Activated CD8-positive, alpha-beta T cell treated with anti-CD3 and anti-CD28 coated beads for 36 hours (primary cell): ENCODE measurements around the gene ACKR2. TPM values are rescaled to one million over a fixed set of nuclear protein-coding genes. Genes with fewer than 3 reads are reported as not detected.
A peak's percentile ranks its signal among the peaks of the same experiment; 100 is the strongest.

Experiments used
- ATAC-seq: fragments of 200-7000 bp; cut with Tn5 transposase; one replicate; pipeline ENCODE4 v1.10.0; 2021; ENCODE audit warnings: mild to moderate bottlenecking, moderate library complexity
- CTCF ChIA-PET: fragments of 350-600 bp; sonication (Branson Sonifier 250); formaldehyde crosslinking; loops from one replicate; lab custom pipeline; 2021; ENCODE audit warnings: antibody characterized with exemption; lab: Charles Lee
- POLR2A ChIA-PET: fragments of 350-600 bp; sonication (Branson Sonifier 250); formaldehyde crosslinking; loops from one replicate; lab custom pipeline; 2021; ENCODE audit warnings: antibody characterized with exemption; lab: Charles Lee
- DNase-seq: peaks from one replicate; pipeline ENCODE4 v3.0.0-alpha.2; 2020
- H3K27ac Mint-ChIP-seq: one replicate; pipeline ENCODE4 v1.8.0; 2021; ENCODE audit warnings: mild to moderate bottlenecking, mixed read lengths
- H3K27me3 Mint-ChIP-seq: one replicate; pipeline ENCODE4 v1.8.0; 2021; ENCODE audit warnings: mixed read lengths
- H3K36me3 Mint-ChIP-seq: one replicate; pipeline ENCODE4 v1.8.0; 2021; ENCODE audit warnings: low read depth, mixed read lengths
- H3K4me1 Mint-ChIP-seq: one replicate; pipeline ENCODE4 v1.8.0; 2021; ENCODE audit warnings: low read depth, mixed read lengths
- H3K4me3 Mint-ChIP-seq: one replicate; pipeline ENCODE4 v1.8.0; 2021; ENCODE audit warnings: mild to moderate bottlenecking, moderate library complexity, mixed read lengths
- H3K9me3 Mint-ChIP-seq: one replicate; pipeline ENCODE4 v1.8.0; 2021; ENCODE audit warnings: mixed read lengths
- CTCF ChIP-seq: fragments of 200-600 bp; IDR thresholded peaks from one replicate; pipeline ENCODE4 v1.8.0; 2022; ENCODE audit warnings: antibody characterized with exemption, mild to moderate bottlenecking
- intact Hi-C: fragments of 100-400 bp; cut with micrococcal nuclease; formaldehyde crosslinking; loops from one replicate; pipeline ENCODE4 v1.10.0; 2022
- total RNA-seq, 2 experiments: library from RNA; stranded (reverse); gene quantifications; one replicate each; pipeline ENCODE4 v1.2.3, GENCODE V29; 2021

Gene ACKR2
- total RNA-seq, 2 experiments from 2014 or later, result 1.2 to 1.4 TPM

GRCh38 chr3:42800251-42800650, 9.0 kb upstream of the ACKR2 start:
- no peak overlapping the region for H3K27ac Mint-ChIP-seq
- DNase-seq (no peak), ATAC-seq (no peak)
- H3K27me3 Mint-ChIP-seq, result no peaks in the 10 kb centered on the region
- no peak for TF ChIP-seq CTCF
- H3K4me1 Mint-ChIP-seq, result peaks cover 45% of the 10 kb centered on the region
- no peaks in the 10 kb centered on the region for H3K9me3 Mint-ChIP-seq
- intact Hi-C loops, result no loop called here
- H3K4me3 Mint-ChIP-seq, result no peak overlapping the region
- CTCF ChIA-PET, result interaction anchor here (0.7 to 1.2 kb wide), 2 partner anchors 15 to 19 kb away, joined by 3 to 4 read pairs; no protein-coding TSS in a partner anchor
- POLR2A ChIA-PET, result no interaction called here
- H3K36me3 Mint-ChIP-seq, result peaks cover 24% of the 10 kb centered on the region

- Mint-ChIP-seq H3K4me1 (peaks cover 42% of the 10 kb centered on the region), H3K9me3 (no peaks in the 10 kb centered on the region), H3K4me3 (no peak overlapping the region), H3K36me3 (peaks cover 24% of the 10 kb centered on the region), H3K27me3 (peaks cover 2% of the 10 kb centered on the region), H3K27ac (no peak overlapping the region)
- ATAC-seq, result no peak
- ChIA-PET CTCF (interaction anchor here (0.6 to 1.2 kb wide), 3 partner anchors 16 to 494 kb away, joined by 3 to 4 read pairs (median 3); no protein-coding TSS in a partner anchor), POLR2A (interaction anchor here (0.5 kb wide), 1 partner anchor 936 kb away, joined by 4 read pairs; no protein-coding TSS in a partner anchor)
- no peak for TF ChIP-seq CTCF
- no peak for DNase-seq
- intact Hi-C loops, result no loop called here
Measured at GRCh38 chr3:42801048-42801620, 8.1 kb upstream of the ACKR2 start.

- ATAC-seq, result no peak
- Mint-ChIP-seq H3K4me3 (no peak overlapping the region), H3K27ac (no peak overlapping the region), H3K4me1 (peaks cover 38% of the 10 kb centered on the region), H3K36me3 (peaks cover 21% of the 10 kb centered on the region), H3K9me3 (no peaks in the 10 kb centered on the region), H3K27me3 (peaks cover 6% of the 10 kb centered on the region)
- ChIA-PET POLR2A (no interaction called here), CTCF (interaction anchor here (1.1 kb wide), 1 partner anchor 78 kb away, joined by 3 read pairs; no protein-coding TSS in a partner anchor)
- DNase-seq, result no peak
- TF ChIP-seq CTCF, result no peak
- intact Hi-C loops, result no loop called here
Measured at GRCh38 chr3:42801784-42802183, 7.5 kb upstream of the ACKR2 start.

- ChIA-PET POLR2A (interaction anchor here (1.2 to 1.5 kb wide), 3 partner anchors 9 to 12 kb away, joined by 3 to 7 read pairs (median 7); no protein-coding TSS in a partner anchor), CTCF (interaction anchor here (1.1 to 2.7 kb wide), 5 partner anchors 9 to 45 kb away, joined by 3 to 10 read pairs (median 5); no protein-coding TSS in a partner anchor)
- intact Hi-C loops, result no loop called here
- Mint-ChIP-seq H3K9me3 (no peaks in the 10 kb centered on the region), H3K4me1 (peaks cover 38% of the 10 kb centered on the region), H3K27me3 (peaks cover 10% of the 10 kb centered on the region), H3K4me3 (peak overlapping the region; percentile 98), H3K27ac (peak overlapping the region; percentile 90), H3K36me3 (peaks cover 21% of the 10 kb centered on the region)
- ATAC-seq (no peak), DNase-seq (no peak)
- no peak for TF ChIP-seq CTCF
Measured at GRCh38 chr3:42802876-42803413, 6.3 kb upstream of the ACKR2 start.
